IMR-90 (cell line): ENCODE data around the gene ERCC8. TPM values are rescaled to one million over a fixed set of nuclear protein-coding genes. Genes with fewer than 3 reads are reported as not detected.

Experiments
- ATAC-seq: fragments of 200-7000 bp; cut with Tn5 transposase; 2 replicates; pipeline ENCODE4 v1.9.1; 2020; ENCODE audit warnings: low read depth, mild to moderate bottlenecking, moderate library complexity
- BruUV-seq: library from RNA; stranded (reverse); fragments of 400-500 nt; replicated peaks from 2 replicates; lab custom pipeline; 2021; lab: Mats Ljungman, UMichigan
- CTCF ChIA-PET: fragments of 300-600 bp; formaldehyde crosslinking; extraction: SDS; loops from one replicate; lab custom pipeline; 2021; ENCODE audit warnings: antibody characterized with exemption; lab: Yijun Ruan, JAX
- POLR2A ChIA-PET: fragments of 300-600 bp; sonication (Branson Sonifier 250); formaldehyde crosslinking; loops from one replicate; lab custom pipeline; 2022; ENCODE audit warnings: antibody characterized with exemption; ENCODE audit not compliant: unreplicated experiment; lab: Charles Lee
- DNase-seq: peaks from one replicate; pipeline ENCODE4 v3.0.0; 2013
- H2AFZ ChIP-seq: replicated peaks from 2 replicates; pipeline ENCODE3; 2013; ENCODE audit warnings: low read length, mild to moderate bottlenecking; ENCODE audit not compliant: poor library complexity
- H2AK5ac ChIP-seq: 2 replicates; pipeline ENCODE4 v1.6.1; 2013; ENCODE audit warnings: low read depth, low read length, inconsistent platforms
- H2AK9ac ChIP-seq: replicated peaks from 2 replicates; pipeline ENCODE3; 2013; ENCODE audit warnings: mild to moderate bottlenecking, low read depth, low read length, moderate library complexity; ENCODE audit not compliant: poor library complexity
- H2BK120ac ChIP-seq: 2 replicates; pipeline ENCODE4 v1.6.1; 2013; ENCODE audit warnings: low read depth, low read length, inconsistent platforms
- H2BK15ac ChIP-seq: 3 replicates; pipeline ENCODE4 v1.6.1; 2013; ENCODE audit warnings: low read depth, low read length, inconsistent platforms
- H2BK20ac ChIP-seq: 2 replicates; pipeline ENCODE4 v1.6.1; 2013; ENCODE audit warnings: low read depth, mild to moderate bottlenecking, inconsistent platforms, low read length, moderate library complexity
- H2BK5ac ChIP-seq: 2 replicates; pipeline ENCODE4 v1.6.1; 2013; ENCODE audit warnings: mild to moderate bottlenecking, low read depth, low read length, inconsistent platforms; ENCODE audit not compliant: poor library complexity, severe bottlenecking
- H3K14ac ChIP-seq: replicated peaks from 2 replicates; pipeline ENCODE4 v1.6.1; 2013; ENCODE audit warnings: low read depth, low read length, inconsistent platforms
- H3K18ac ChIP-seq: 2 replicates; pipeline ENCODE4 v1.6.1; 2013; ENCODE audit warnings: low read depth, low read length, control low read depth
- H3K23ac ChIP-seq: 2 replicates; pipeline ENCODE4 v1.6.1; 2013; ENCODE audit warnings: low read depth, low read length, inconsistent platforms
- H3K27ac ChIP-seq: 2 replicates; pipeline ENCODE4 v1.5.1; 2013; ENCODE audit warnings: mild to moderate bottlenecking, control low read depth, low read length; ENCODE audit not compliant: insufficient read depth
- H3K27me3 ChIP-seq: 2 replicates; pipeline ENCODE4 v1.6.1; 2013; ENCODE audit warnings: low read length; ENCODE audit not compliant: control insufficient read depth, insufficient read depth
- H3K36me3 ChIP-seq: 2 replicates; pipeline ENCODE4 v1.6.1; 2013; ENCODE audit warnings: low read length, mixed read lengths; ENCODE audit not compliant: control insufficient read depth, insufficient read depth
- H3K4ac ChIP-seq: 2 replicates; pipeline ENCODE4 v1.6.1; 2013; ENCODE audit warnings: low read depth, low read length, inconsistent platforms
- H3K4me1 ChIP-seq: 2 replicates; pipeline ENCODE4 v1.6.1; 2013; ENCODE audit warnings: low read length, mixed read lengths; ENCODE audit not compliant: control insufficient read depth, insufficient read depth
- H3K4me2 ChIP-seq: 2 replicates; pipeline ENCODE4 v1.6.1; 2013; ENCODE audit warnings: low read depth, mild to moderate bottlenecking, control low read depth, low read length, moderate library complexity
- H3K4me3 ChIP-seq: 2 replicates; pipeline ENCODE4 v1.5.1; 2013; ENCODE audit warnings: low read depth, mild to moderate bottlenecking, control low read depth, low read length, moderate library complexity; ENCODE audit not compliant: insufficient read depth
- H3K56ac ChIP-seq: 2 replicates; pipeline ENCODE4 v1.6.1; 2013; ENCODE audit warnings: low read length, inconsistent platforms; ENCODE audit not compliant: insufficient read depth; ENCODE audit errors: extremely low read depth
- H3K79me1 ChIP-seq, 2 experiments: 2 replicates each; pipeline ENCODE4 v1.6.1; 2013; ENCODE audit warnings: low read length in 2 of 2, inconsistent platforms in 1 of 2, low read depth in 1 of 2
- H3K9ac ChIP-seq: 2 replicates; pipeline ENCODE4 v1.6.1; 2013; ENCODE audit warnings: low read depth, low read length, control low read depth
- H3K9me1 ChIP-seq: 2 replicates; pipeline ENCODE4 v1.6.1; 2013; ENCODE audit warnings: low read length, inconsistent platforms; ENCODE audit not compliant: insufficient read depth
- H3K9me3 ChIP-seq: 2 replicates; pipeline ENCODE4 v1.6.1; 2013; ENCODE audit warnings: low read length; ENCODE audit not compliant: control insufficient read depth, insufficient read depth
- H4K20me1 ChIP-seq: 2 replicates; pipeline ENCODE4 v1.6.1; 2013; ENCODE audit warnings: low read length, inconsistent platforms; ENCODE audit not compliant: insufficient read depth
- H4K5ac ChIP-seq: 2 replicates; pipeline ENCODE4 v1.6.1; 2013; ENCODE audit warnings: mild to moderate bottlenecking, low read depth, low read length, control low read depth
- H4K8ac ChIP-seq, 2 experiments: 2 replicates each; pipeline ENCODE4 v1.6.1; 2013; ENCODE audit warnings: low read depth in 2 of 2, low read length in 2 of 2, control low read depth in 1 of 2, inconsistent platforms in 1 of 2
- H4K91ac ChIP-seq: 2 replicates; pipeline ENCODE4 v1.6.1; 2013; ENCODE audit warnings: low read depth, low read length, inconsistent platforms; ENCODE audit not compliant: insufficient read depth
- BHLHE40 ChIP-seq: fragments of 150-350 bp; IDR thresholded peaks from 2 replicates; pipeline ENCODE4 v1.6.1; 2016; ENCODE audit warnings: mild to moderate bottlenecking, low read depth, low read length
- CEBPB ChIP-seq: IDR thresholded peaks from 2 replicates; pipeline ENCODE4 v1.6.1; 2012; ENCODE audit warnings: low read depth, low read length, improper control_type of control experiment
- CHD1 ChIP-seq: IDR thresholded peaks from 2 replicates; pipeline ENCODE4 v1.6.1; 2012; ENCODE audit warnings: low read depth, low read length, improper control_type of control experiment
- CTCF ChIP-seq: conservative IDR thresholded peaks from 2 replicates; pipeline ENCODE4 v1.5.1; 2012; ENCODE audit warnings: mild to moderate bottlenecking, low read depth, low read length, improper control_type of control experiment
- MAZ ChIP-seq: IDR thresholded peaks from 2 replicates; pipeline ENCODE4 v1.6.1; 2012; ENCODE audit warnings: low read depth, mild to moderate bottlenecking, low read length, improper control_type of control experiment, moderate library complexity, borderline replicate concordance
- MXI1 ChIP-seq: IDR thresholded peaks from 2 replicates; pipeline ENCODE4 v1.6.1; 2012; ENCODE audit warnings: low read depth, mild to moderate bottlenecking, low read length, moderate library complexity, borderline replicate concordance
- NFE2L2 ChIP-seq: fragments of 150-350 bp; IDR thresholded peaks from 2 replicates; pipeline ENCODE4 v1.6.1; 2016; ENCODE audit warnings: low read depth, mild to moderate bottlenecking, low read length
- RCOR1 ChIP-seq: IDR thresholded peaks from 2 replicates; pipeline ENCODE4 v1.6.1; 2012; ENCODE audit warnings: mild to moderate bottlenecking, low read length, improper control_type of control experiment; ENCODE audit not compliant: insufficient replicate concordance
- RFX5 ChIP-seq: IDR thresholded peaks from 2 replicates; pipeline ENCODE4 v1.8.0; 2012; ENCODE audit warnings: low read depth, mild to moderate bottlenecking, low read length, moderate library complexity
- SMC3 ChIP-seq: fragments of 150-350 bp; IDR thresholded peaks from 2 replicates; pipeline ENCODE4 v1.6.1; 2016; ENCODE audit warnings: low read depth, mild to moderate bottlenecking, antibody characterized with exemption, low read length, moderate library complexity
- USF2 ChIP-seq: fragments of 150-350 bp; IDR thresholded peaks from 2 replicates; pipeline ENCODE4 v1.6.1; 2017; ENCODE audit warnings: mild to moderate bottlenecking, antibody characterized with exemption, low read length, low read depth
- WGBS, 2 experiments: methylation state at CpG; one replicate each; pipeline versions ENCODE4 v1.1.5 to v1.1.7; 2013; ENCODE audit warnings: missing lambda C conversion rate in 2 of 2; ENCODE audit not compliant: insufficient read length in 1 of 2; ENCODE audit errors: extremely low coverage in 2 of 2; 5-methylcytosine and 5-hydroxymethylcytosine counted together
- dilution Hi-C: fragments of 300-500 bp; cut with HindIII; formaldehyde crosslinking; loops from one replicate; pipeline ENCODE4 v1.14.3; 2018; ENCODE audit warnings: low sequenced_read_pairs; ENCODE audit not compliant: unreplicated experiment
- in situ Hi-C: fragments of 300-500 bp; cut with MboI; formaldehyde crosslinking; loops from 3 replicates; pipeline ENCODE4 v1.14.3; 2019; ENCODE audit warnings: low sequenced_read_pairs, inconsistent platforms, mixed read lengths
- intact Hi-C: fragments of 100-400 bp; cut with micrococcal nuclease; formaldehyde crosslinking; loops from 2 replicates; pipeline ENCODE4 v1.10.0; 2022
- polyA plus RNA-seq, 3 experiments: library from polyadenylated mRNA; depleted of rRNA; stranded (reverse); fragments of >200 nt; gene quantifications; 2 replicates each; pipeline ENCODE4 v1.2.3, GENCODE V29; 2012; ENCODE audit warnings: low replicate concordance in 1 of 3
- total RNA-seq: library from RNA; depleted of rRNA; stranded (reverse); fragments of >200 nt; gene quantifications from 2 replicates; pipeline ENCODE4 v1.2.3, GENCODE V29; 2012

The ERCC8 gene
- total and polyA plus RNA-seq, 2 of the 4 experiments (the other 2 are of a cell fraction) = 12.6 to 29.2 TPM

- no peak overlapping the region for H2AK9ac ChIP-seq
- POLR2A ChIA-PET = no interaction called here
- no peak for ATAC-seq
Observed at GRCh38 chr5:60835554-60835953, 109.3 kb downstream of the ERCC8 start.

More at GRCh38 chr5:60835554-60835953, 109.3 kb downstream of the ERCC8 start:
- Histone ChIP-seq H3K9ac (no peak overlapping the region), H3K9me1 (no peaks in the 10 kb centered on the region), H3K4ac (no peak overlapping the region), H3K36me3 (no peaks in the 10 kb centered on the region), H2BK20ac (no peak overlapping the region), H4K5ac (no peak overlapping the region), H3K18ac (no peak overlapping the region), H3K9me3 (no peaks in the 10 kb centered on the region), H3K27ac (no peak overlapping the region), H3K27me3 (peaks cover 9% of the 10 kb centered on the region), H4K91ac (no peak overlapping the region), H4K20me1 (no peaks in the 10 kb centered on the region), H3K4me2 (no peak overlapping the region), H3K4me1 (no peaks in the 10 kb centered on the region), H2BK120ac (no peak overlapping the region), H3K4me3 (no peak overlapping the region), H4K8ac (no peak overlapping the region), H3K56ac (no peak overlapping the region), H2AK5ac (no peak overlapping the region), H3K23ac (no peak overlapping the region), H2BK15ac (no peak overlapping the region), H2AFZ (no peak overlapping the region), H3K14ac (no peak overlapping the region), H2BK5ac (no peak overlapping the region), H3K79me1 (no peaks in the 10 kb centered on the region)
- dilution Hi-C loops (no loop called here), in situ Hi-C loops (no loop called here), intact Hi-C loops (no loop called here)
- BruUV-seq = no TSS peak
- WGBS, 2 experiments = 90 to 100% methylated on average over 2 of the region's 5 CpGs
- CTCF ChIA-PET = interaction anchor here (0.6 kb wide), 1 partner anchor 39 kb away, joined by 8 read pairs; no protein-coding TSS in a partner anchor
- no peak for DNase-seq
- TF ChIP-seq MXI1 (no peak), NFE2L2 (no peak), MAZ (no peak), CTCF (no peak), USF2 (no peak), CHD1 (no peak), CEBPB (no peak), RCOR1 (no peak), BHLHE40 (no peak), RFX5 (no peak), SMC3 (no peak)
